ENCODE data around the gene SLC66A2. TPM values are rescaled to one million over a fixed set of nuclear protein-coding genes. Genes with fewer than 3 reads are reported as not detected.

SLC66A2 gene
- total and polyA plus RNA-seq, 2 donors (not counting 1 experiment from before 2014, with no cell fraction given): 44.4 to 45.1 TPM

GRCh38 chr18:79940126-79940813 lies 11.2 kb downstream of the SLC66A2 start:
- H3K27me3 Mint-ChIP-seq: no peaks in the 10 kb centered on the region
- WGBS (ENCODE audit: insufficient coverage): over 99% methylated on average over 13 of the region's 18 CpGs
- intact Hi-C loops (cut with micrococcal nuclease): no loop called here
- no peak for TF ChIP-seq EZH2 (IDR thresholded peaks at IDR 0.05; ENCODE audit: borderline replicate concordance, insufficient read depth, low read depth, low read length, poor library complexity, severe bottlenecking)
- TF ChIP-seq, protein P1, sequence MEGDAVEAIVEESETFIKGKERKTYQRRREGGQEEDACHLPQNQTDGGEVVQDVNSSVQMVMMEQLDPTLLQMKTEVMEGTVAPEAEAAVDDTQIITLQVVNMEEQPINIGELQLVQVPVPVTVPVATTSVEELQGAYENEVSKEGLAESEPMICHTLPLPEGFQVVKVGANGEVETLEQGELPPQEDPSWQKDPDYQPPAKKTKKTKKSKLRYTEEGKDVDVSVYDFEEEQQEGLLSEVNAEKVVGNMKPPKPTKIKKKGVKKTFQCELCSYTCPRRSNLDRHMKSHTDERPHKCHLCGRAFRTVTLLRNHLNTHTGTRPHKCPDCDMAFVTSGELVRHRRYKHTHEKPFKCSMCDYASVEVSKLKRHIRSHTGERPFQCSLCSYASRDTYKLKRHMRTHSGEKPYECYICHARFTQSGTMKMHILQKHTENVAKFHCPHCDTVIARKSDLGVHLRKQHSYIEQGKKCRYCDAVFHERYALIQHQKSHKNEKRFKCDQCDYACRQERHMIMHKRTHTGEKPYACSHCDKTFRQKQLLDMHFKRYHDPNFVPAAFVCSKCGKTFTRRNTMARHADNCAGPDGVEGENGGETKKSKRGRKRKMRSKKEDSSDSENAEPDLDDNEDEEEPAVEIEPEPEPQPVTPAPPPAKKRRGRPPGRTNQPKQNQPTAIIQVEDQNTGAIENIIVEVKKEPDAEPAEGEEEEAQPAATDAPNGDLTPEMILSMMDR (IDR thresholded peaks at IDR 0.05): no peak
- Histone ChIP-seq H3K4me3 (ENCODE audit: control extremely low read depth in 1 of 5, extremely low read depth in 1 of 5, insufficient read depth in 1 of 5, low read depth in 2 of 5, low read length in 4 of 5) (no peak overlapping the region), H3K27ac (ENCODE audit: low read length in 2 of 2) (no peak overlapping the region), H3K4me1 (ENCODE audit: control insufficient read depth in 2 of 2, insufficient read depth in 2 of 2, low read length in 2 of 2) (peaks cover 5 to 9% of the 10 kb centered on the region in 2 donors), H2AFZ (ENCODE audit: insufficient read depth, low read depth, low read length, poor library complexity, severe bottlenecking) (no peak overlapping the region), H4K20me1 (ENCODE audit: control insufficient read depth, insufficient read depth, low read length, poor library complexity, severe bottlenecking) (peaks cover 89% of the 10 kb centered on the region), H3K9ac (ENCODE audit: low read length) (no peak overlapping the region), H3K9me3 (ENCODE audit: control extremely low read depth in 1 of 3, control insufficient read depth in 2 of 3, insufficient read depth in 1 of 3, low read length in 2 of 3) (peaks cover 0 to 23% (median 7%) of the 10 kb centered on the region in 3 donors), H3K27me3 (replicated peaks in 1 of 4; ENCODE audit: control extremely low read depth in 1 of 4, control insufficient read depth in 3 of 4, insufficient read depth in 4 of 4, low read length in 3 of 4) (no peaks in the 10 kb centered on the region), H3K4me2 (replicated peaks; ENCODE audit: low read depth, low read length, poor library complexity, severe bottlenecking) (no peak overlapping the region), H3K36me3 (replicated peaks in 1 of 2; ENCODE audit: control extremely low read depth in 1 of 2, control insufficient read depth in 1 of 2, extremely low read depth in 1 of 2, insufficient read depth in 2 of 2, low read length in 1 of 2) (peaks cover 5 to 55% of the 10 kb centered on the region in 2 experiments), H3K79me2 (ENCODE audit: control insufficient read depth, insufficient read depth, low read length) (peaks cover 100% of the 10 kb centered on the region)
- DNase-seq (no peak), ATAC-seq (ENCODE audit: low read depth) (no peak)
- H3K27ac Mint-ChIP-seq: no peak overlapping the region
- H3K9me3 Mint-ChIP-seq (ENCODE audit: insufficient read depth): peaks cover 3% of the 10 kb centered on the region
- ChIA-PET CTCF (no interaction called here), POLR2A (no interaction called here)
- H3K4me1 Mint-ChIP-seq: peaks cover 12% of the 10 kb centered on the region
- no peak overlapping the region for H3K4me3 Mint-ChIP-seq

DNA sequence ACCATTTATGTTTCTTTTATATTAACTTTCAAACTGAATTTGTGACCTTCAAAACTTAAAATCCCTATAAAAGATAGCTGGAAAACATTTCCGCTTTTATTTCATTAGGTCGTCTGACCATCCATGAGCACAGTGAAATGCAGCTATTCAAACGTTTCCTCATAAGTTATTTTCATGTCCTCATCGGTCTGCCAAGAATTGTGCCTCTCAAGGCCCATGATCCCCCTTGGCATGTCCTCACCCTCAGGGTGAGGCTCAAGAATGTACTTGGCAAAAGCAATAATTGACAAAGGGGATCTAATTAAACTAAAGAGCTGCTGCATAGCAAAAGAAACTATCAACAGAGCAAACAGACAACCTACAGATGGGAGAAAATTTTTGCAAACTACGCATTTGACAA lies 12.4 kb downstream of the SLC66A2 start:
- WGBS (ENCODE audit: insufficient coverage): 100% methylated on average over 4 of the region's 5 CpGs
- H3K4me3 Mint-ChIP-seq: no peak overlapping the region
- POLR2A ChIA-PET: no interaction called here

More for the DNA sequence above, 12.4 kb downstream of the SLC66A2 start:
- Mint-ChIP-seq H3K4me1 (peaks cover 3% of the 10 kb centered on the region), H3K27me3 (no peaks in the 10 kb centered on the region), H3K27ac (no peak overlapping the region), H3K9me3 (ENCODE audit: insufficient read depth) (peaks cover 3% of the 10 kb centered on the region)
- no peak for TF ChIP-seq EZH2 (IDR thresholded peaks at IDR 0.05; ENCODE audit: borderline replicate concordance, insufficient read depth, low read depth, low read length, poor library complexity, severe bottlenecking)
- TF ChIP-seq, protein P1 (IDR thresholded peaks at IDR 0.05): no peak
- Histone ChIP-seq H3K27me3 (replicated peaks in 1 of 4; ENCODE audit: control extremely low read depth in 1 of 4, control insufficient read depth in 3 of 4, insufficient read depth in 4 of 4, low read length in 3 of 4) (no peaks in the 10 kb centered on the region), H3K4me1 (ENCODE audit: control insufficient read depth in 2 of 2, insufficient read depth in 2 of 2, low read length in 2 of 2) (no peaks in the 10 kb centered on the region), H3K79me2 (ENCODE audit: control insufficient read depth, insufficient read depth, low read length) (peaks cover 100% of the 10 kb centered on the region), H4K20me1 (ENCODE audit: control insufficient read depth, insufficient read depth, low read length, poor library complexity, severe bottlenecking) (peaks cover 87% of the 10 kb centered on the region), H3K9me3 (ENCODE audit: control extremely low read depth in 1 of 3, control insufficient read depth in 2 of 3, insufficient read depth in 1 of 3, low read length in 2 of 3) (peaks cover 0 to 31% (median 8%) of the 10 kb centered on the region in 3 donors), H3K27ac (ENCODE audit: low read length in 2 of 2) (no peak overlapping the region), H3K9ac (ENCODE audit: low read length) (no peak overlapping the region), H3K4me3 (ENCODE audit: control extremely low read depth in 1 of 5, extremely low read depth in 1 of 5, insufficient read depth in 1 of 5, low read depth in 2 of 5, low read length in 4 of 5) (no peak overlapping the region), H3K4me2 (replicated peaks; ENCODE audit: low read depth, low read length, poor library complexity, severe bottlenecking) (no peak overlapping the region), H2AFZ (ENCODE audit: insufficient read depth, low read depth, low read length, poor library complexity, severe bottlenecking) (no peak overlapping the region), H3K36me3 (replicated peaks in 1 of 2; ENCODE audit: control extremely low read depth in 1 of 2, control insufficient read depth in 1 of 2, extremely low read depth in 1 of 2, insufficient read depth in 2 of 2, low read length in 1 of 2) (peaks cover 5 to 63% of the 10 kb centered on the region in 2 experiments)
- DNase-seq (no peak), ATAC-seq (ENCODE audit: low read depth) (no peak)
- CTCF ChIA-PET: interaction anchor here (0.6 kb wide), 1 partner anchor 11 kb away, joined by 3 read pairs; no protein-coding TSS in a partner anchor
- intact Hi-C loops (cut with micrococcal nuclease): no loop called here

Data from B cell (primary cell).